HG02623 (cell line): ENCODE measurements around the gene COL9A2.
A peak's percentile ranks its signal among the peaks of the same experiment; 100 is the strongest.

Source experiments
- ATAC-seq: cut with Tn5 transposase; IDR thresholded peaks from one replicate; pipeline ENCODE4 v1.9.1; 2021; ENCODE audit warnings: moderate library complexity; ENCODE audit not compliant: unreplicated experiment

COL9A2 gene

GRCh38 chr1:40264354-40264781 lies 52.7 kb downstream of the COL9A2 start:
- ATAC-seq, result no peak

GRCh38 chr1:40258445-40258769 lies 58.7 kb downstream of the COL9A2 start:
- ATAC-seq, result no peak

- peak; percentile 87 for ATAC-seq
Measured at GRCh38 chr1:40257688-40258444, 59.2 kb downstream of the COL9A2 start, which contains the start of gene ZMPSTE24. TSS of gene ZMPSTE24 (plus strand) at chr1:40258236. CDS start at chr1:40258272, 36 bp downstream.

- no peak for ATAC-seq
Measured at GRCh38 chr1:40257313-40257687, 59.8 kb downstream of the COL9A2 start.

GRCh38 chr1:40256401-40257084 lies 60.5 kb downstream of the COL9A2 start:
- no peak for ATAC-seq

- no peak for ATAC-seq
Measured at GRCh38 chr1:40255231-40255630, 61.9 kb downstream of the COL9A2 start.

- ATAC-seq, result no peak
Measured at GRCh38 chr1:40252601-40253000, 64.5 kb downstream of the COL9A2 start.

- no peak for ATAC-seq
Measured at GRCh38 chr1:40251456-40251855, 65.6 kb downstream of the COL9A2 start.
